GM12875 (cell line): Measurements from ENCODE around the gene S100A2.
"Not testable (repeated sequence)": the region's sequence is repeated elsewhere in the genome, so short reads cannot be mapped to it uniquely, and the experiment has no call there.

Source experiments
- H3K4me3 ChIP-seq: one replicate; pipeline ENCODE4 v1.5.1; 2011; ENCODE audit warnings: low read depth, low read length, control low read depth
- TF ChIP-seq, protein P1 (sequence below): IDR thresholded peaks from 2 replicates; pipeline ENCODE4 v1.5.1; 2011; ENCODE audit warnings: low read depth, mild to moderate bottlenecking, control low read depth, inconsistent platforms, low read length, moderate library complexity, borderline replicate concordance; ENCODE audit not compliant: insufficient read depth

Gene S100A2

GRCh38 chr1:153563991-153564390 is 1.7 kb downstream of the S100A2 start:
- H3K4me3 ChIP-seq = no peak overlapping the region
- TF ChIP-seq, protein P1, sequence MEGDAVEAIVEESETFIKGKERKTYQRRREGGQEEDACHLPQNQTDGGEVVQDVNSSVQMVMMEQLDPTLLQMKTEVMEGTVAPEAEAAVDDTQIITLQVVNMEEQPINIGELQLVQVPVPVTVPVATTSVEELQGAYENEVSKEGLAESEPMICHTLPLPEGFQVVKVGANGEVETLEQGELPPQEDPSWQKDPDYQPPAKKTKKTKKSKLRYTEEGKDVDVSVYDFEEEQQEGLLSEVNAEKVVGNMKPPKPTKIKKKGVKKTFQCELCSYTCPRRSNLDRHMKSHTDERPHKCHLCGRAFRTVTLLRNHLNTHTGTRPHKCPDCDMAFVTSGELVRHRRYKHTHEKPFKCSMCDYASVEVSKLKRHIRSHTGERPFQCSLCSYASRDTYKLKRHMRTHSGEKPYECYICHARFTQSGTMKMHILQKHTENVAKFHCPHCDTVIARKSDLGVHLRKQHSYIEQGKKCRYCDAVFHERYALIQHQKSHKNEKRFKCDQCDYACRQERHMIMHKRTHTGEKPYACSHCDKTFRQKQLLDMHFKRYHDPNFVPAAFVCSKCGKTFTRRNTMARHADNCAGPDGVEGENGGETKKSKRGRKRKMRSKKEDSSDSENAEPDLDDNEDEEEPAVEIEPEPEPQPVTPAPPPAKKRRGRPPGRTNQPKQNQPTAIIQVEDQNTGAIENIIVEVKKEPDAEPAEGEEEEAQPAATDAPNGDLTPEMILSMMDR = no peak

DNA sequence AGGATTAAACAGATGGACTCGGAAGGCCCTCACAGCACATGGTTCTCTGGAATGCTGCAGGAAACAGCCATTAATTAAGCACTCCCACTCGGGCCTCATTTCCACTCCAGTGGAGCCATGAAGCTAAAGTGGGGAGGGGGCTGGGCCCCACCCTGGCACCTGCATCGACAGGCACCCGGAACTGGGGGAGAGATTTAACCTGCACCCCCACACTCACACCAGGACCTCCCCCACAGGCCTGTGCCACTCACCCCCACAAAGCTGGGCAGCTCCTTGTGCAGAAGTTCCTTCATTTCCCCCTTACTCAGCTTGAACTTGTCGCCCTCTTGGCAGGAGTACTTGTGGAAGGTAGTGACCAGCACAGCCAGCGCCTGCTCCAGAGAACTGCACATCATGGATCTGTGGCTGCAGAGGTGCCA is 2.2 kb downstream of the S100A2 start:
- no peak overlapping the region for H3K4me3 ChIP-seq
- TF ChIP-seq, protein P1 = no peak

DNA sequence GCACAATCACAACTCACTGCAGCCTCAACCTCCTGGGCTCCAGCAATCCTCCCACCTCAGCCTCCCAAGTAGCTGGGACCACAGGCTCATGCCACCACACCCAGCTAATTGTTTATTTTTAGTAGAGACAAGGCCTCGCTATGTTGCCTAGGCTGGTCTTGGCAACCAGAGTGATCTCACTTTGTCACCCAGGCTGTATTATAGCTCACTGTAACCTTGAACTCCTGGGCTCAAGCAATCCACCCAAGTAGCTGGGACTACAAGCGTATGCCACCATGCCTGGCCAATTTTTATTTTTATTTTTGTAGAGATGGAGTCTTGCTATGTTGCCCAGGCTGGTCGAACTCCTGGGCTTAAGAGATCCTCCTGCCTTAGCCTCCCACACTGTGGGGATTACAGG is 3.6 kb downstream of the S100A2 start:
- H3K4me3 ChIP-seq = not testable (repeated sequence)

DNA sequence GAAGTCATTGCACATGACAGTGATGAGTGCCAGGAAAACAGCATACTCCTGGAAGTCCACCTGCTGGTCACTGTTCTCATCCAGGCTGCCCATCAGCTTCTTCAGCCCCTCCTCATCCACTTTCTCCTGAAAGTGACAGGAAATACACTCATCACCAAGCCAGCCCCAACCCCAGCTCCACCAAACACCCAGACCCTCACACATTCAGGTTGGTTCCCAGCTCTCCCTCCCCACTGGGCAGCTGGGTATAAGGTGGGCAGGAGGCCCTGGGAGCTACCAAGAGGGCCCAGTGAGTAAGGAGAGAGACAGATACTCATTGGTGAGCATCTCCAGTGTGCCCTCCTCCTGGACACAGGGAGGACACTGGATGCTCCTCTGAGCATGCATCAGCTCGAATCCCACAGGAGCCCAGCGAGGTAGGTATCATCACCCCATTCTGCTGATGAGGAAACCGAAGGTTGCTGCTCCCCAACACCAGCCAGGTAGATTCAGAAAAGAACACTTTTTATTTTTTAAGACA is 4.1 kb downstream of the S100A2 start:
- H3K4me3 ChIP-seq = no peak overlapping the region
- TF ChIP-seq, protein P1 = no peak

GRCh38 chr1:153560771-153561465 is 4.7 kb downstream of the S100A2 start:
- TF ChIP-seq, protein P1 = no peak
- no peak overlapping the region for H3K4me3 ChIP-seq

DNA sequence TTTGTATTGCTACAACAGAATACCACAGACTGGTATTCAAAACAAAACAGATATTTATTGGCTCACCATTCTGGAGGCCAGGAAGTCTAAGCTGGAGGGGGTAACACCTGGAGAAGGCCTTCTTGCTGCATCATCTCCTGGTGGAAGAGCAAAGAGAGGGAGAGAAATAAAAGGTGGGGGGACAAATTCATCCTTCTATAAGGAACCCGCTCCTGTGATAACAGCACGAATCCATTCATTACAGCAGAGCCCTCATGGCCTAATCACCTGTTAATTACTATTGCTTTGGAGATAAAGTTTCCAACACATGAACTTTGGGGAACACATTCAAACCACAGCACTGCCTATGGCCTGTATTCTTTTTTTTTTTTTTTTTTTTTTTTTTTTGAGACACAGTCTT is 5.4 kb downstream of the S100A2 start:
- TF ChIP-seq, protein P1 = no peak
- no peak overlapping the region for H3K4me3 ChIP-seq

- TF ChIP-seq, protein P1 = no peak
- no peak overlapping the region for H3K4me3 ChIP-seq
Measured at GRCh38 chr1:153557877-153558276, 7.8 kb downstream of the S100A2 start.
